HG03045 (cell line): Measurements from ENCODE around the gene ZNF83.
A peak's percentile ranks its signal among the peaks of the same experiment; 100 is the strongest.
"Not testable (repeated sequence)": the region's sequence is repeated elsewhere in the genome, so short reads cannot be mapped to it uniquely, and the experiment has no call there.

ENCODE experiments used
- ATAC-seq: cut with Tn5 transposase; IDR thresholded peaks from one replicate; pipeline ENCODE4 v1.9.1; 2021; ENCODE audit warnings: mild to moderate bottlenecking, moderate library complexity; ENCODE audit not compliant: unreplicated experiment

Gene ZNF83

DNA sequence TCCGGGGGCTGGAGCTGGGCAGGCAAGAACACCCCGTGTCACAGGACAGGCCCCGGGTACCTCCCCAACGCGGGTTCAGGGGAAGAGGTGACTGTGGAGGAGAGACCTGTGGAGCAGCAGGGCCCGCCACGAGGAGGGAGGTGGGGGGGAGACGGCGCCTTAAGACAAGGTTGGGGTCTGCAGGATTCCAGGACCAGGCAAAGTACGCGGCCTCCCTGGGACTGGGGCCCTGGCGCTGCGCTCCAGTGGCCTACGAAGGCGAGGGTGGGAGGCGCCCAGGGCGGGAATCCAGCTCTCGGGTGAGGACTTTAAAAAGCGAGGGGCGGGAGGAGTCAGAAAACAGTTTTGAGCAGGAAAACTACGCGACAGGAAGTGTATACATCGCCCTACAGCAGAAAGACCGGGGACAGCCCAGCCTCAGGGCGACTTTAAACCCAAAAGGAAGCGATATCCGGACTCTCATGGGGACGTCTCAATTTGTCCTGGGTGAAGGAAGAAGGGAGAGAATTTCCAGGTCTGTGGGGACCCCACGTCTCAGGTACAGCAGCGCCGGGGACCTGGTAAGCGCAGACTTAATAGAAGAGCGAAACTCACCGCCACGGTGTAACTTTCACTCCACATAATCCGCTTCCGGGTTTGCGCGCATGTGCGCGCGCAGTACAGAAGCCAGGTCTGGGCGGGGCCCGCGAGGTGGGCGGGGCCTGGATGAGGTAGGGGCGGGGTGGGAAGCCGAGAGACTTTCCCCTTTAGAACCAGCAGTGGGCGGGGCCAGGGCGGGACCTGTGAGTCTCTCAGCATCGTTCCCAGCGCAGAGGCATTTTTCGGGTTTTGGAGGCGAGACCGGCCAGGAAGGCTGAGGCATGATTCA, at the start of gene ZNF83:
TSS of gene ZNF83 (minus strand) at position 638 of the 868 bp plus-strand sequence.
- ATAC-seq, result peak; percentile 87

DNA sequence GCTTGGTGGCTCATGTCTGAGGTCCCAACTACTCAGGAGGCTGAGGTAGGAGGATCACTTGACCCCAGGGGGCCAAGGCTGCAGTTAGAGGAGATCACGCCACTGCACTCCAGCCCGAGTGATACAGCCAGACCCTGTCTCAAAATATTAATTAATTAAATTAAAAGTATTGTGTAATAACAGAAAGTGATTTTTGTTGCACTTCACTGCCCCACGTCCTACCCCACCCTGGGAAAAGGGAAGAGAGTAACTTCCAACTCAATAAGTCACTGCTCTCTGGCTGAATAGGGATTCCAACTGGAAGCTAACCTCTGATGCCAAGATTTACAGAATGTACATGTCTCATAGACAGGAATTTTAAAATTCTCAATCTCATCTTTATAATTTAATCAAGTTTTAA, 49.5 kb upstream of the ZNF83 start:
- ATAC-seq, result no peak

DNA sequence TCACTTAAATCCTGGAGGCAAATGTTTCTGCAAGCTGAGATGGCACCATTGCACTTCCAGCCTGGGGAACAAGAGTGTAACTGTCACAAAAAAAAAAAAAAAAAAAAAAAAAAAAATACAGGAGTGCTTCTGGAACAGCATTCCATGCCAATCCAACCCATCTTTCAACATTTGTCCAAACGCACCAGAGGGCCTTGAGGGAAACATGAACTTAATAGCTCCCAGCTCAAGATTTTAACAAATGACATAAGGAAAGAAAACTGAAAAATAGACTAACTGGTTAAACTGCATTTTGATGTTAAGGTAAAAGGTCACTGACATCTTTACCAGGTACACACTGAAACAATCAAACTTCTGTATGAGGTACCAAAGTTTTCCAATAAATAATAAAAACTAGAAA, 47.7 kb upstream of the ZNF83 start:
- ATAC-seq, result no peak

DNA sequence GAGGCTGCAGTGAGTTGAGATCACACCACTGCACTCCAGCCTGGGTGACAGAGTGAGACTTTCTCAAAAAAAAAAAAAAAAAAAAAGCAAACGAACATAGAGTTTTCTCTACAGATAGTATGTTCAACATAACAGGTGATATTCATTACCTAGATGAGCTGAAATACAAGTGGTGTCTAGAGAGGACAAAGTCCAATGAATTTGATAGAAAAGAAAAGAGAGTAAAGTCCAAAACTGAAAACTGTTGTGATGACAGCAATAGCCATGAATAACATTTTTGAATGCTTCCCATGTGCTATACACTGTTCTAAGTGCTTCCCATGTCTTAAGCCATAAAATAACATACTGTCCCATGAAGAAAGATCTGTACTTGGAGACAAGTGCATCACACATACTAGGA, 43.1 kb upstream of the ZNF83 start:
- not testable (repeated sequence) for ATAC-seq

DNA sequence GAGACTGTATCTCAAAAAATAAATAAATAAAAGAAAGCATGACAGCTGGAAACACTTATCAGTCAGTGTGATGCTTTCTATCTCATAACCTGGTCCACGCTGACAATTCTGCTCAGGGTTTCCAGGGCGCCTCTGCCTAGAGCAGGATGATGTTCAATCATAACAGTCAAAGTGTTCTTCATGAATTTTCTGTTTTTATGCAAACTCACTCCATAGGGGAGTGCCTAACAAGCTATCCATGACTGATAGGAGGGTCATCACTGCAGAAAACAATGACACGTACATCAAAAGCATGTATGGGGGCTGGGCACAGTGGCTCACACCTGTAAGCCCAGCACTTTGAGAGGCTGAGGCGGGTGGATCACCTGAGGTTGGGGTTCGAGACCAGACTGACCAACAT, 41.4 kb upstream of the ZNF83 start:
- no peak for ATAC-seq

DNA sequence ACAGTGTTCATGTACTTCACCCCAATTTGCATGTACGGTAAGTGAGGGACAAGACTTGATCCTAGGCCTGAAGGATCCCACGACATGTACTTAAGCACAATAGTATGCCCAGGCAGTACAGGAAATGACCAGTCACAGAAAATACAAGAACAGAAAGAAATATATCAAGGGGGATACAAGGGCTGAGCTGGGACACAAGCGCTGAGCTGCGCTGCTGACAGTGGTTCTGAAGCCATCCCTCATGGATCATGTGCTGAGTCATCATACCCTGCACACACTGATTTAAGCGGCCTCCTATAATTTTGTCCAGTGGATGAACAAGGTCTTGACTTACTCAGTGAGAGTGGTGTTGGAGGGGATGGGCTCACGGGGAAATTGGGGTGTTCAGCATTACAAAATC, 37.1 kb upstream of the ZNF83 start:
- not testable (repeated sequence) for ATAC-seq

DNA sequence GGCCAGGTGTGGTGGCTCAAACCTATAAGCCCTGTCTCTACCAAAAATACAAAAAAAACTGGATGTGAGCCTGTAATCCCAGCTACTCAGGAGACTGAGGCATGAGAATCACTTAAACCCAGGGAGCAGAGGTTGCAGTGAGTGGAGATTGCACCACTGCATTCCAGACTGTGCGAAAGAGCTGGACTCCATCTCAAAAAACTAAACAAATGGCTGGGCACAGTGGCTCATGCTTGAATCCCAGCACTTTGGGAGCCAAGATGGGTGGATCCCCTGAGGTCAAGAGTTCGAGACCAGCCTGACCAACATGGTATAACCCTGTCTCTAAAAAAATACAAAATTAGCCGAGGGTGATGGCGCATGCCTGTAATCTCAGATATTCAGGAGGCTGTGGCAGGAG, 34.9 kb upstream of the ZNF83 start:
- no peak for ATAC-seq

DNA sequence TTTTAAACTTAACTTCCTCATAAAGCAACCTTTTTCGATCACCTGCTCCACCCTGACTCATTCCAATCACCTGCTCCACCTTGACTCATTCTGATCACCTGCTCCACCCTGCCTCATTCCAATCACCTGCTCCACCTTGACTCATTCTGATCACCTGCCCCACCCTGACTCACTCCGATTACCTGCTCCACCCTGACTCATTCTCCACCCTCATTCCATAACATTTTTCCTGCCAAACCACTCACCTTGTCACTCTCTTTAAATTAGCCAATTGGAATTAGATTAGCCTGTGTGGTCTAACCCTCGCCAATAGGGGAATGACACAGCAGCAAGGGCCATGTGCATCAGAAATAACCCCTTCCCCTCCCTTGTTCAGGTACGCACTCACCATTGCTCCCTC, 31.9 kb upstream of the ZNF83 start:
- ATAC-seq, result no peak

DNA sequence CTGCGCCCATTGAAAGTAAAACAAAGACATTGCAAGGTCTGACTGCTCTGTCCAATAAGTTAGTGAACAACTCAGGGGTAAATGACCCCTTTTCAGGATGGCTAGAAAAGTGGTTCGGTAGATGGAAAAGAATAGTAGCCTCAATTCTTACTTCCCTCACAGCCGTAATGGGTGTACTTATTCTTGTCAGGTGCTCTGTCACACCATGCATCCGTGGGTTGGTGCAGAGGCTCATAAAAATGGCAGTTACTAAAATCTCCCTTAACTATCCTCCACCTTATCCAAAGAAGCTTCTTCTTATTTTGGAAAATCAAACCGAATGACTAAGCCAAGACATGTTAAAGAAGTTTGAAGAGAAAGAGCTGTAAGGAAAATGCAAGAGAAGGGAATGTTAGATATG, 31.4 kb upstream of the ZNF83 start:
- no peak for ATAC-seq

DNA sequence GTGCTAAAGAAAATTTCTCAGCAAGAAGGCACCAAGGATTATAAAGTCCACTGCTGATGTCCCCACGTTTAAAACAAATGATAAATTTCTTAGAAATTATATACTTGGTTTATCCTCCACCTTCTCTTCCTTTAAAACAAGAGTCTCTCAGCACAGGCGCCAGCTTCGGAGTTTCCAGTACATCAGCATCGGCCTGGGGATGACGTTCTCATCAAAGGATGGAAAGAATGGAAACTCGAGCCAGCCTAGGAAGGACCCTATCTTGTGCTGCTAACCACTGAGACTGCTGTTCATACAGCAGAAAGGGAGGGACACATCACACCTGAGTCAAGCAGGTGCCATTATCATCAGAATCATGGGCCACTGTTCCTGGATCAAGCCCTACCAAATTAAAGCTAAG, 29.8 kb upstream of the ZNF83 start:
- no peak for ATAC-seq

DNA sequence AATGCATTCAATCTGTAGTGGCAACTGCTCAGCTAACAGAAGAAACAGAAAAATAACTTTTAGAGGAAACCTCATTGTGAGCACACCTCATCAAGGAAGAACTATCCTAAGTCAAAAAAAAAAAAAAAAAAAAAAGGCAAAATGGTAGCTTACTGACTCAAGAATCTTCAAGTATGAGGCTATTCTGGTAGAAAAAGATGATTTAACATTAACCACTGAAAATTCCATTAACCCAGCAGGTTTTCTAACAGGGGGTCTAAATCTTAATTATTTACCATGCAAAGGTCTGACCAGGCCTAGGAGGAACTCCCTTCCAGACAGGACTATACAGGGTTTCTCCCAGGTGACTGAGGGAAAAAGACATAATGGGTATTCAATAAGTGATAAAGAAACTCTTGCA, 28.4 kb upstream of the ZNF83 start:
- ATAC-seq, result no peak

DNA sequence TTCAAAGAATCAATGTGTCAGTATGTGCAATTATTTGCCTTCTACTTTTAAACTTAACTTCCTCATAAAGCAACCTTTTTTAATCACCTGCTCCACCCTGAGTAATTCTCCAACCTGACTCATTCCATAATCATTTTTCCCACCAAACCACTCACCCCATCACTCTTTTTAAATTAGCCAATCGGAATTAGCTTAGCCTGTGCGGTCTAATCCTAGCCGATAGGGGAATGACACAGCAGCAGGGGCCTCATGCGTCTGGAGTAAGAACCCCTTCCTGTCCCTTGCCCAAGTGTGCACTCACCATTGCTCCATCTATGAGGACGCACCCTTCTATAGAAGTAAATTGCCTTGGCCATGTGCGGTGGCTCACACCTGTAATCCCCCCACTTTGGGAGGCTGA, 27.4 kb upstream of the ZNF83 start:
- ATAC-seq, result no peak

DNA sequence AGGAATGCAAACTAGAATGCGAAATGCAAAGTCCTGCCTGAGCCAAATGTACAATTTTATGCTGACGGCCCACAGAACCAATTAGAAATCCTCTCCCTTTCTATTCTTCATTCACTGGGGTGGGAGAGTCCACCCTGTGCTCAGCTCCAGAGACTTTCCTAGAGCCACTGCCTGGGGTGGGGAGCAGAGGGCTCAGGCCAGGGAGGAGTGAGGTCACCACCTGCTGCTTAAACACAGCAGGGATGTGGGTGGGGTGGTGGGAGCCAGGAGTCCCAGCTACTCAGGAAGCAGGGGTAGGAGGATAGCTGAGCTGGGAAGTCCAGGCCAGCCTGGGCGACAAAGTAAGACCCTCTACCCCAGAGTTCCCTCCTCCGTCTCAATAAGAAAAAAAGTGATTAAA, 26.9 kb upstream of the ZNF83 start:
- ATAC-seq, result no peak

DNA sequence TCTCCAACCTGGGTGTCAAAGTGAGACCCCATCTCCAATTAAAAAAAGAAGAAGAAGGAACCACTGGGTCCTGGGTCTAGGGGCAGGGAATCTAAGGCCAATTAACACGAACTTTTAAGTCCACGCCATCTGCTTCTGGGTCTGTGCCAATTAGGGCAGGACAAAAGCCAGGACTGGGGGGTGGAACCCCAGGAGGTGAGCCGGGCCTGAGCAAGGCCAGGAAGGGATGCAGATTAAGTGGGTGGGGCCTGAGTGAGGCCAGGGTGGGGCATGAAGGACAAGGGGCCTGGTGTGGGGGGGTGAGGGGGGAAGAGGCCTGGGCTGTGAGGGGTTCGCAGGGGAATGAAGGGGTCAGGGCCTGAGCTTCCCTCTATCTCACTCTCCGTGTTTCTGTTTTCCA, 26.3 kb upstream of the ZNF83 start:
- no peak for ATAC-seq

DNA sequence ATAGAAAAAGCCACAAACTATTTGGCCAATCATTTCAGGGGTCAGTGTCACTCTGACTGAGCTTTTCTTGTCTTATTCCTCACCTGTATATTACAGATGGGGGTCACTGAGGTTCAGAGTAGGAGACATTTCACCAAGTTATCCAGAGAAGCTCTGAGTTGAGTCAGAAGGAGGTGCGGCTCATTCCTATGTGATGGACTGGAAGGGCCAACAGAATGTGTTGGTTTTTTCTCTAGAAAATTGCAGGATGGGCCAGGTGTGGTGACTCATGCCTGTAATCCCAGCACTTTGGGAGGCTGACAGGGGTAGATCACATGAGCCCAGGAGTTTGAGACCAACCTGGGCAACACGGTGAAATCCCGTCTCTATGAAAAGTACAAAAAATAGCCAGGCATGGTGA, 24.5 kb upstream of the ZNF83 start:
- no peak for ATAC-seq

DNA sequence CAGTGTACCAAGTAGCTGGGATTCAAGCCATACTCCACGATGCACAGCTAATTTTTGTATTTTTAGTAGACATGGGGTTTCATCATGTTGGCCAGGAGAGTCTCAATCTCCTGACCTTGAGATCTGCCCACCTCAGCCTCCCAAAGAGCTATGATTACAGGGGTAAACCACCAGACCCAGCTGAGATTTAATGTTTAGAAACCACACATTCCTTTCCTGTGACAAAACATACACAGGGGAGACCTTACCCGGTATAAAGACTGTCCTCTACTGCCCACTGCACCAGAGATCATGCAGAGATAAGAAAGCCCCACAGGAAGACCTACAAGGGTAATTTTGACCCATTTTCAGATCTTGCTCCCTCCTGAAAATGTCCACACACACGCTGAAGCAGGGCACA, 22.8 kb upstream of the ZNF83 start:
- no peak for ATAC-seq

DNA sequence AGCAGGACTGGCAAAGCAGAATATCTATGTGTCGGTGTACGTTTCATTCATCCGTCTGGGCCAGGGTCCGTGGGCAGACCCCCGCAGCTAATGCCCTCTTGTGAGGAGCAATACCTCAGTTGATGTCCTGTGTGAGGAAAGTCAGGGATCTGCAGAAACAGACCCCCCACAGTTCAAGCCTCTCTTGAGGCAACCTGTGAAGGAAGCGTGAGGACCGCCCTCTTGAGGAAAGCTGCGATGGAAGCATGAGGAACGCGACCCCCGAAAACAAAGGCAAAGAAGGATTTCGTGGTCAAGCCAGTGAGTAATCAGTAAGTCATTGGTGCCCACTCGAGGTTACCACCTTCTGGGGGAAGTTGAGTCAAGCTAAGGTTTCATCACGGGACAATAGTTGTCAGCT, 20.9 kb upstream of the ZNF83 start:
- no peak for ATAC-seq

DNA sequence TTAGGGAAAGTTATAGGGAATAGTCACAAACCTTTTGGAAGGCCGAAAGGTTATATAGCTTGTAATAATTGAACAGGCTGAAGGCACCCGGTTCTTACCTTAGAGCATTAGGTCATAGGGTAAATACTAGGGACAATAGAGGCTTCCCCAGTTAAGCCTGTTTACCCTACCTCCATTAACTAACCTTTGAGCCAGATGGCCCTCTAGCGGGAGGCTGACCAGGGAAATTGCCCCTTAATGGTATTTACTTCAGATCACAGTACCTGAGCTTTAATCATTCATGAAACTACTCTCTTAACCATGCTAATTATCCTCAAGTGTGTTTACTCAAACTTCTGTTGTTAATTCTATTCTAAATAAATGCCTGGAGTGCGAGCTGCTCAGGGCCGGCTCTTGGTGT, 20.4 kb upstream of the ZNF83 start:
- ATAC-seq, result no peak

DNA sequence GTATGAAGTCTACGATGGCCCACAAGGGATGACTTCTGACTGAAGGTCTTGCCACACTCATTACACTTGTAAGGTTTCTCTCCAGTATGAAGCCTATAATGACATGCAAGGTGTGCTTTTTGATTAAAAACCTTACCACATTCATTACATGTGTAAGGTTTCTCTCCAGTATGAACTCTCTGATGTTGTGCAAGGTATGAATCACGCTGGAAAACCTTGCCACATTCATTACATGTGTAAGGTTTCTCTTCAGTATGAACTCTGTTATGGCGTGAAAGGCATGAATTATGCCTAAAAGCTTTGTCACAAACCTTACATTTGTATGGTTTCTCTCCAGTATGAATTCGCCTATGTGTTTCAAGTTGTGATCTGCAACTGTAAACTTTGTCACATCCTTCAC, 15.0 kb upstream of the ZNF83 start:
- no peak for ATAC-seq

DNA sequence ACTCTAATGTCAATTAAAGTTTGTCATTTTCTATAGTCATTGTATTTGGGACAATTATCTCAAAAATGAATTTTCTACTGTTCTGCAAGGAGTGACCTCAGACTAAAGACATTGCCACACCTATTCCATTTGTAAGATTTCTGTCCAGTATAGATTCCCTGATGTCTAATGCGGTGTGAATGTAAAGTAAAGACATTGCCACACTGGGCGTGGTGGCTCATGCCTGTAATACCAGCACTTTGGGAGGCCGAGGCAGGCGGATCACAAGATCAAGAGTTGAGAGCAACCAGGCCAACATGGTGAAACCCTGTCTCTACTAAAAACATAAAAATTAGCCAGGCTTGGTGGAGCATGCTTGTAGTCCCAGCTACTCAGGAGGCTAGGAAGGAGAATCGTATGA, 13.8 kb upstream of the ZNF83 start:
- ATAC-seq, result no peak

DNA sequence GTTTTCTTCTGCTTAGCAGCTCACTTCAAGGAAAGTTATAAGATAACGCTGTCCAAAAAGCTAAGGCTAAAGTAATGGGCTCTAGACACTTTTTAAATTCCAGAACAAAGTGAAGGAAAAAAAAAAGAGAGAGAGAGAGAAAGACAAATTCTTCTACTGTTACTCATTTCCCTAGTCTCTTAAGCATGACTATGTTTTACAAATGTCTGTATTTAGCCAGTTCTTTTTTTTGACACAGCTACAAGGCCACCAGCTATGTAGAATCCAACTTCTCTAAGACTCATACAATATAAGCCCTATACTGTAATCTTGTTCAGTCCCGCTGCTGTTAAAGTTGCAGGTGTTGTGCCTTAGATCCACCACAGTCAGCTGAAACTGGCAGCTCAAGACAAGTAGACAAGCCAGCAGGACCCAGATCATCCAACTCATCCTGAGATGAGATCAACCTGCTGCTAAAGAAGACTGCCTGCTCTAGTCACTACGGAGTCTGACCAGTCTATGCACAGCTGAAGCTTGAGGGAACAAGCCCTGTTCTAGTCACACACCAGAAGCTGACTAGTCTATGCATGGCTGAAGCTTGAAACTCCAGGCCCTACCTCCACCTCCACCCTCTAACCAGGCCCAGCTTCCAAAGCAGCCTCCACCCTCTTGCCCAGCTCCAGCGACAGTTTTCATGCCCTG, 10.3 kb upstream of the ZNF83 start:
- ATAC-seq, result no peak

DNA sequence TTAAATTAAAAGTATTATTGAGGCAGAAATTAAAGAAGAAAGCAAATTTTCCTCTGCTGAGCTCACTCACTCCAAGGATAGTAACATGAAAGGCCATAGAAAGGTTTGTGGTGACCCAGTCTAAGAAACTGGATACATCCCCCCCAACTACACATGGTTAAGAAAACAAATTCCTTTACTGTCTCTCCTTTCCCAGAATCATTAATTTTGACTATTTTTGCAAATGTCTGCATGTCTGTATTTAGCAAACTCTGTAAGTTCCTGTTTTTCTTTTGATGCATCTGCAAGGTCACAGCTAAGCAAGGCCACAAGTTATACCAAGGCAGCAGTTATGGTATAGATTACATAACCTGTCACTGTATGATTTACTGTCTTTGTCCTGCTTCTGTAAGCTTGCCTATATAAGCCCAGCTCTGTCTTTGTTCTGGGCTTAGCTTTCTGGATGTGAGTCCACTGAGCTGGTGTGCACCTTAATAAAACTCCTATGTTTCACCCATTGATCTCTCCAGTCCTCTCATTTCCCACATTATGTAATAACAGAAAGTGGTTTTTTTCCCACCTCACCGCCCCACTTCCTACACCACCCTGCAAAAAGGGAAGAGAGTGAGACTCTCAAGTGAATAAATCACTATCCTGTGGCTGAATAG, 8.5 kb upstream of the ZNF83 start:
- ATAC-seq, result no peak
